Astrocyte of the hippocampus (primary cell): ENCODE measurements around the gene LRRTM4.
A peak's percentile ranks its signal among the peaks of the same experiment; 100 is the strongest.
"Not testable (repeated sequence)": the region's sequence is repeated elsewhere in the genome, so short reads cannot be mapped to it uniquely, and the experiment has no call there.

ENCODE experiments used
- DNase-seq: peaks from one replicate; pipeline ENCODE4 v3.0.0; 2011; ENCODE audit warnings: low read depth, low spot score

Gene LRRTM4

GRCh38 chr2:76867854-76868253 lies 654.3 kb downstream of the LRRTM4 start:
- DNase-seq, result peak; percentile 42

GRCh38 chr2:76866464-76866863 lies 655.7 kb downstream of the LRRTM4 start:
- no peak for DNase-seq

GRCh38 chr2:76862901-76863300 lies 659.3 kb downstream of the LRRTM4 start:
- DNase-seq, result no peak

GRCh38 chr2:76861708-76862107 lies 660.5 kb downstream of the LRRTM4 start:
- DNase-seq, result peak; percentile 5

- no peak for DNase-seq
Observed at GRCh38 chr2:76851000-76851399, 671.2 kb downstream of the LRRTM4 start.

GRCh38 chr2:76849086-76849485 lies 673.1 kb downstream of the LRRTM4 start:
- no peak for DNase-seq

GRCh38 chr2:76839826-76840225 lies 682.4 kb downstream of the LRRTM4 start:
- no peak for DNase-seq

GRCh38 chr2:76829374-76830234 lies 692.6 kb downstream of the LRRTM4 start:
- no peak for DNase-seq

- no peak for DNase-seq
Observed at GRCh38 chr2:76826691-76827090, 695.5 kb downstream of the LRRTM4 start.

- DNase-seq, result no peak
Observed at GRCh38 chr2:76825140-76825970, 696.8 kb downstream of the LRRTM4 start.

- no peak for DNase-seq
Observed at GRCh38 chr2:76821731-76822130, 700.4 kb downstream of the LRRTM4 start.

GRCh38 chr2:76813084-76813483 lies 709.1 kb downstream of the LRRTM4 start:
- no peak for DNase-seq

GRCh38 chr2:76812156-76812555 lies 710.0 kb downstream of the LRRTM4 start:
- DNase-seq, result no peak

GRCh38 chr2:76809136-76809535 lies 713.0 kb downstream of the LRRTM4 start:
- no peak for DNase-seq

GRCh38 chr2:76808732-76809131 lies 713.4 kb downstream of the LRRTM4 start:
- DNase-seq, result peak; percentile 0

- no peak for DNase-seq
Observed at GRCh38 chr2:76793647-76794334, 728.4 kb downstream of the LRRTM4 start.

- not testable (repeated sequence) for DNase-seq
Observed at GRCh38 chr2:76781313-76781712, 740.9 kb downstream of the LRRTM4 start.

- DNase-seq, result no peak
Observed at GRCh38 chr2:76763276-76763675, 758.9 kb downstream of the LRRTM4 start.

GRCh38 chr2:76760367-76760704 lies 761.8 kb downstream of the LRRTM4 start:
- DNase-seq, result no peak

GRCh38 chr2:76759634-76760366 lies 762.4 kb downstream of the LRRTM4 start:
- DNase-seq, result no peak

GRCh38 chr2:76752506-76752905 lies 769.7 kb downstream of the LRRTM4 start:
- no peak for DNase-seq

- peak; percentile 3 for DNase-seq
Observed at GRCh38 chr2:76749858-76750257, 772.3 kb downstream of the LRRTM4 start.
